ENCODE results near the gene NLRP3. TPM values are rescaled to one million over a fixed set of nuclear protein-coding genes. Genes with fewer than 3 reads are reported as not detected.

Gene NLRP3
- total and polyA plus RNA-seq, 2 of the 13 experiments (the other 11 are each of a cell fraction or from before 2014, with no cell fraction given) = not detected

GRCh38 chr1:247440001-247440620 lies 24.1 kb downstream of the NLRP3 start:
- DNase-seq (ENCODE audit: low spot score) (no peak), ATAC-seq (no peak), FAIRE-seq (no peak)
- TF ChIP-seq ZNF652 (CRISPR knock-in tag; IDR thresholded peaks at IDR 0.05; ENCODE audit: borderline replicate concordance, low read depth) (no peak), MAX (IDR thresholded peaks at IDR 0.05) (no peak)
- Histone ChIP-seq H3K79me2 (ENCODE audit: insufficient read depth, low read length) (no peaks in the 10 kb centered on the region), H3K4me3 (replicated peaks in 1 of 3; ENCODE audit: insufficient read depth in 1 of 3, low read depth in 2 of 3, low read length in 3 of 3) (no peak overlapping the region), H3K4me2 (ENCODE audit: low read depth, low read length) (no peak overlapping the region), H3K4me1 (ENCODE audit: insufficient read depth, low read length) (no peaks in the 10 kb centered on the region), H3K27ac (ENCODE audit: extremely low read length, insufficient read depth, low read length) (no peak overlapping the region), H4K20me1 (ENCODE audit: insufficient read depth, low read length) (no peaks in the 10 kb centered on the region), H3K27me3 (ENCODE audit: control insufficient read depth in 1 of 2, insufficient read depth in 2 of 2, low read length in 2 of 2) (peaks cover 3 to 23% of the 10 kb centered on the region in 2 experiments; a peak in 2 of 5 replicates), H3K36me3 (replicated peaks in 1 of 2; ENCODE audit: control insufficient read depth in 1 of 2, insufficient read depth in 2 of 2, low read length in 2 of 2) (no peaks in the 10 kb centered on the region), H3K9ac (ENCODE audit: insufficient read depth, low read depth, low read length) (no peak overlapping the region), H2AFZ (ENCODE audit: low read length) (no peak overlapping the region), H3K9me3 (ENCODE audit: low read length) (no peaks in the 10 kb centered on the region)
- in situ Hi-C loops (cut with HindIII; ENCODE audit: extremely low pct_ligation_motif_present, low pct_unique_long_range_greater_than_20kb) = no loop called here
- ChIA-PET POLR2A (no interaction called here), CTCF (ENCODE audit: low intra/inter-chr PET ratio, low total read pairs) (no interaction called here)
- no TSS peak for BruUV-seq (replicated peaks)
- intact Hi-C loops (cut with micrococcal nuclease; ENCODE audit: unreplicated experiment) = no loop called here
- 11% methylated on average over 6 of the region's 6 CpGs for WGBS (ENCODE audit: low lambda C conversion rate)

GRCh38 chr1:247441606-247442005 lies 25.6 kb downstream of the NLRP3 start:
- H3K9me3 ChIP-seq (ENCODE audit: low read length) = no peaks in the 10 kb centered on the region
- DNase-seq (ENCODE audit: low spot score) (no peak), ATAC-seq (no peak), FAIRE-seq (no peak)
- H3K4me1 ChIP-seq (ENCODE audit: insufficient read depth, low read length) = no peaks in the 10 kb centered on the region
- CTCF ChIA-PET (ENCODE audit: low intra/inter-chr PET ratio, low total read pairs) = no interaction called here
- no peaks in the 10 kb centered on the region for H3K36me3 ChIP-seq (replicated peaks in 1 of 2; ENCODE audit: control insufficient read depth in 1 of 2, insufficient read depth in 2 of 2, low read length in 2 of 2)
- H3K4me3 ChIP-seq (replicated peaks in 1 of 3; ENCODE audit: insufficient read depth in 1 of 3, low read depth in 2 of 3, low read length in 3 of 3) = no peak overlapping the region
- in situ Hi-C loops (cut with HindIII; ENCODE audit: extremely low pct_ligation_motif_present, low pct_unique_long_range_greater_than_20kb) (no loop called here), intact Hi-C loops (cut with micrococcal nuclease; ENCODE audit: unreplicated experiment) (no loop called here)
- no peaks in the 10 kb centered on the region for H4K20me1 ChIP-seq (ENCODE audit: insufficient read depth, low read length)
- peaks cover 3 to 22% of the 10 kb centered on the region in 2 experiments; a peak in 2 of 5 replicates for H3K27me3 ChIP-seq (ENCODE audit: control insufficient read depth in 1 of 2, insufficient read depth in 2 of 2, low read length in 2 of 2)
- H3K4me2 ChIP-seq (ENCODE audit: low read depth, low read length) = no peak overlapping the region
- H3K27ac ChIP-seq (ENCODE audit: extremely low read length, insufficient read depth, low read length) = no peak overlapping the region
- H3K9ac ChIP-seq (ENCODE audit: insufficient read depth, low read depth, low read length) = no peak overlapping the region
- BruUV-seq (replicated peaks) = no TSS peak
- no peak overlapping the region for H2AFZ ChIP-seq (ENCODE audit: low read length)
- POLR2A ChIA-PET = no interaction called here
- no peaks in the 10 kb centered on the region for H3K79me2 ChIP-seq (ENCODE audit: insufficient read depth, low read length)
- WGBS (ENCODE audit: low lambda C conversion rate) = 10% methylated on average over 5 of the region's 5 CpGs
- TF ChIP-seq ZHX2 (IDR thresholded peaks at IDR 0.05; ENCODE audit: low read depth) (no peak), ZHX2 (CRISPR knock-in tag; IDR thresholded peaks at IDR 0.05; ENCODE audit: borderline replicate concordance) (no peak), HNF4A (CRISPR knock-in tag; IDR thresholded peaks at IDR 0.05) (no peak), ZFP90 (CRISPR knock-in tag; IDR thresholded peaks at IDR 0.05; ENCODE audit: borderline replicate concordance) (no peak), ZBED4 (CRISPR knock-in tag; IDR thresholded peaks at IDR 0.05; ENCODE audit: borderline replicate concordance) (no peak), MAFG (CRISPR knock-in tag; IDR thresholded peaks at IDR 0.05) (no peak)

All from HepG2 (cell line).